ENCODE measurements around the gene CMSS1.
A peak's percentile ranks its signal among the peaks of the same experiment; 100 is the strongest.

CMSS1 gene

DNA sequence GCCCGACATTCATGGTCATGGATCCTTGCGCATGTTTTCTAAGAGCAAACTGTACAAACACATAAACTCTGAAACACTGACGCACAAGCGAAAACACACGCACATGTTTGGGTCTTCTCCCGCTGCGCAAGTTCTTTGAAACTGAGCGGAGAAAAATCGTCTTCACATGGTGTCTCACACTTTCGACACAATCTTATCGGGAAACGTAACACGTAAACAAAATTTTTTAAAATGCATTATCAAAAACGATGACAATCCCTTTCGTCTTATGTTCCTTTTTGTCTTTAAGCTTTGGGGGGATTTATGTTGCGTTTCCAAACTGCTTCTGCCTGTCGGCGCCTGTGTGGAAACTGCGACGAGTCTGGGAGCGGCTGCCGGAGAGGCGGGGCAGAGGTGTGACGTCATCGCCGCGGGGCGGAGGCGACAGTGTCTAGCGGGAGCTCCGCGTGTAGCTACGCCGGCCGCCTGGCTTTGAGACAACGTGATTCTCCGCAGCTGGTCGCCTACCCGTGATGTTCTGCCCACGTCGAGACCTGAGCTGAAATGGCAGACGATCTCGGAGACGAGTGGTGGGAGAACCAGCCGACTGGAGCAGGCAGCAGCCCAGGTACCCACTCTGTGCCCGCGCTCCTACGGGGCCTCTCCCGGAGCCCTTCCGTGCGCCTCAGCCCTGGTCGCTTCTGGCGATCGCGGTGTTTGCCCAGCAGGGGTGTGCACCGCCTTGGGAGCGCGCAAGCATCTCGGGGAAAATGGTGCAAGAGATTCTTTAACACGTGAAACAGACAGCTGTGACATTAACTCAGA, at the start of gene CMSS1:
Gene CMSS1 (plus strand): TSS at position 426 of the 804 bp plus-strand sequence.
- peak; percentile 92 for DNase-seq

DNA sequence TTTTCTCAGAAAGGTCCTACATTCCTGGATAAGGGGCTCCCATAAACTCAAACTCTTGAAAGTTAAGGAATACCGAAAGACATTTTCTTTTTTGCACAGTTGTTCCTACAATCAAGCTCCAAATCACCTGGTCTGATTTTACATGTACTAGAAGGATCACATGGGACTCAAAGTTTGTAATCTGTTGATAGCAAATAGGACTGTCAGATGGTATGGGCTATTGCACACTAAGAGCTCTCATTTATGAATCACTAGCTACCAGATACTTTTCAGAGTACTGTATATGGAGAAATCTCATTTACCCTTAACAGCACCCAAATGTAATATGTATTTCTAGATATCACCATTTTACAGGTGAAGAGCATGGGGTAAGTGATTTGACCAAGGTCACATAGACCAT, 49.5 kb upstream of the CMSS1 start:
- no peak for DNase-seq

DNA sequence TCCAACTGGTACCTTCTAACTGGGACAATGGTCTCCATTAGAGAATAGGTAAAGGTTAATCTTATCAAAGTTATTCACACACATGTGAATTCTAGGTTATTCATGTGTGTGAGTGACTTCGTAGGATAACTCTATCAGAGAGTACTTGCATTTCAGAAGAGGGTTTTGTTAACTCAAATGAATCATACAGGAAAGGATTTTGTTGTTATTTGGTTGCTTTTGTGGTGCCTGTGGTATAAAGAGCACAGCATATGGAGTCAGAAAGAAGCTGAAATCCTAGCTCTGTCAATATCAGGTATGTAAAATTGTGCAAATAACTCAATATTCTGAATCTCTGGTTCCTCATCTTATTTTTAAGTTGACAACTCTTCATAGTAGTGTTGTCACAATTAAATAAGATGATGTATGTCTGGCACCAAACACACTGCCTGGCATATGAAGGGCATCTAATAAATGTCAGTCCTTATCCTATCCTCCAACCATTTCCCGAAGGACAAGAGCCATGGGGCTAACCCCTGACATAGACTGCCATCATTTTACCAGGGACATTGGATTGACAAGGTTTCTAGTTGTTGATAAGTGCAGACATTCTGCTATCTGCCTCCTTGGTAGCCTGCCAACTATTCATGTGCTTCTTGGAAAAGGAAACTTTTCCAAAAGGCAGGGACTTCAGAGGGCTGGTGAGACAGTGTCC, 48.7 kb upstream of the CMSS1 start:
- DNase-seq: no peak

DNA sequence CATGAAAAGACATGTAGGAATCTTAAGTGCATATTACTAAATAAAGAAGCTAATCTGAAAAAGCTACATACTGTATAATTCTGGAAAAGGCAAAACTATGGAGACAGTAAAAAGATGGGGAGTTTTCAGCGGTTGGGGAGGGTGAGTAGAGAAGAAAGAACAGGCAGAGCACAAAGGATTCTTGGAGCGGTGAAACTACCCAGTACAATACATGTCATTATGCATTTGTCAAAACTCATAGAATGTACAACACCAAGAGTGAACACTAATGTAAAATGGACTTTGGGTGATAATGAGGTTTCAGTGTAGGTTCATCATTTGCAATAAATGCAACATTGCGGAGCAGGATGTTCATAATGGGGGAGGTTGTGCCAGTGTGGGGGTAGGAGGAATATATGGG, 45.5 kb upstream of the CMSS1 start:
- no peak for DNase-seq

DNA sequence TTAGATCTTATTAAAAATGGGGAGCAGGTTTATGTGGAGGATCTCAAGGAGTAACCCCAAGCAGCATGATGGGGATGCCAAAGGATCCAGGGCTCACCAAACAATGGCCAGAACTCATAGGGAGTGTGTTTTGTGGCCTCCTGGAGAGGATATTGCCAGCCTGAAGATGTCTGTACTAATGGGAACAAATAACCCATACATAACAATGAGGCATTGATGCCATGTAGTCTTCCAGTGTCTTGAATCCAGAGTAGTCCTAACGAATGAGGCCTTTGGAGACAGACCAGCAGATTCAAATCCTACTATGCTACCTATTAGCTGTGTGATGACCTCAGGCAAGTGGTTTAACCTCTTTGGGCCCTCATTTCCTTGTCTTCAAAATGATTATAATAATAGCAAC, 45.0 kb upstream of the CMSS1 start:
- no peak for DNase-seq

DNA sequence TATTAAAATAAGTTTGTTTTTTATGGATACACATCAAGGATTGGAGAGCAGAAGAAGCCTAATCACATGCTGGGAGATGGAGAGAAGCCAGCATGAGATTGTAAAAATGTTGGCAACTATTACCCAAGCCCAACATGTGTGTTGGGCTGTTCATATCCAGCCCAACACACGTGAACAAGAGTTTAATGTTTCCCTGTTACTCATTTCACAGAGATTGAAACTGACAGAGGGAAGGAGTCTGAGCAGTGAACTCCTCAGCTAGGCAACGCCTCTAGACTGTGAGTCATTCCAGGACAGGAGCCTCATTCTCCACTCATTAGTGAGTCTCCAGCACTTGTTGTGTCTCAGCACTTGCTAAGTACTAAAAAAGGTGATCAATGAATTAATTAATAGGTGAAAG, 43.2 kb upstream of the CMSS1 start:
- DNase-seq: no peak

DNA sequence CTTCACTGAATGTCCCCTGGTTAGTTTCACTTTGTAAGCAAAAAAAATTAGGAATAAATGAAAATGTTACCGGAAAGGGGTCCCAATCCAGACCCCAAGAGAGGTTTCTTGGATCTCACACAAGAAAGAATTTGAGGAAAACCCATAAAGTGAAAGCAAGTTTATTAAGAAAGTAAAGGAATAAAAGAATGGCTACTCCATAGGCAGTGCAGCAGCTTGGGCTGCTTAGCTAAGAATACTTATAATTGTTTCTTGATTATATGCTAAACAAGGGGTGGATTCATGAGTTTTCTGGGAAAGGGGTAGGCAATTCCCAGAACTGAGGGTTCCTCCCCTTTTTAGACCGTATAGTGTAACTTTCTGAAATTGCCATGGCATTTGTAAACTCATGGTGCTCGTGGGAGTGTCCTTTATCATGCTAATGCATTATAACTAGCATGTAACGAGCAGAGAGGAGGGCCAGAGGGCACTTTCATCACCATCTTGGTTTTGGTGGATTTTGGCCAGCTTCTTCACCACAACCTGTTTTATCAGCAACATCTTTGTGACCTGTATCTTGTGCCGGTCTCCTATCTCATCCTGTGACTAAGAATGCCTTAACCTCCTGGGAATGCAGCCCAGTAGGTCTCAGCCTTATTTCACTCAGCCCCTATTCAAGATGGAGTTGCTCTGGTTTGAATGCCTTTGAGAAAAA, 41.0 kb upstream of the CMSS1 start:
- no peak for DNase-seq

DNA sequence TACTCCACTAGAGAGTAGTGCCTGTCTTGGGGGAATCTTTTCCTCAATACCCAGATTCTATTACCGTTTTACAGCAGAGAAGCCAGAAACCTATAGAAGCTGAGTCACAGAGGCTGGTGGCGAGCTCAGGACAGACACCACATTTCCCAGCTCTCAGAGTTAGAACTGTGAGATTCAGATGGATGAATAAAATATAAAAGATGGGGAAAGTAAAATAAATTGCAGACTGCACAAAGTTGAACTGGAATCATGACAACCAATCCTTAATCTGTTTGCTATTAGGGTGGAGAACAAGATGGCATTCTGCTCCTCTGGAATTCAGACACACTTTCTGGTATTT, 40.5 kb upstream of the CMSS1 start:
- DNase-seq: no peak

DNA sequence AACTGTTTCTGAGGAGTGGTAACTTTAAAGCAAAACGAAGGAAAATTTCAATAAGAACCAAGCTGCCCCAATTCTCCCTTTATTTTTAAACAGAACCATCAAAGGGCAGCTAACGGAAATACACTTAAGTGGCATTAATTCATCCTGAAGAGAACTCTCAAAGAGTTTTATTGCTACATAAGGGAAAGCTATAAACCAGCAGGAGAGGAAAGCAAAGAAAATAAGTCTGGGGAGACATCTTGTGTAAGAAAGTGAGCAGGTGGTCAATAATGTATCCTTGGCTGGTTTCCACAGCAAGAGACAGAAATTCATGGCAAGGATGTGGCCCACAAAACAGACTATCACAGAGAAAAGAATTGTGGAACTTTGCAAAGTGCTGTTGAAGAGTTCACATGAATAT, 40.0 kb upstream of the CMSS1 start:
- DNase-seq: no peak

DNA sequence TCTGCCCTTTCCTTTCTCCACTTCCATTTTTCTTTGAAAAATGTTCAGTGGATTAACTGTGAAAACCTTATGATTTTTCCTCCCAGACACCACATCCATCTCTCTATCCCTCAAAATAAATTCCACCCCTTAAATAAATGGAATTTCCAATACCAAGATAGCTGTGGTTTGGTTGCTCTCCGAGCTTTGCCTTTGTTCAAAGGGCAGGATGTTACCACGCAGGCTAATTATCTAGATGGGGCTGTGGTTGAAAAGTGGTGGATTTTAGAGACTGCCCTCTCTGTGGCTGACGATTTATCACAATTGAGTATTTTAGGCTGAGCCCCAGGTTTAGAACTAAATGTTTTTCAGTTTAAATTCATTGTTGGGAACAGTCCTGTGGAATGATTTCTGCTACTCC, 36.9 kb upstream of the CMSS1 start:
- DNase-seq: no peak

DNA sequence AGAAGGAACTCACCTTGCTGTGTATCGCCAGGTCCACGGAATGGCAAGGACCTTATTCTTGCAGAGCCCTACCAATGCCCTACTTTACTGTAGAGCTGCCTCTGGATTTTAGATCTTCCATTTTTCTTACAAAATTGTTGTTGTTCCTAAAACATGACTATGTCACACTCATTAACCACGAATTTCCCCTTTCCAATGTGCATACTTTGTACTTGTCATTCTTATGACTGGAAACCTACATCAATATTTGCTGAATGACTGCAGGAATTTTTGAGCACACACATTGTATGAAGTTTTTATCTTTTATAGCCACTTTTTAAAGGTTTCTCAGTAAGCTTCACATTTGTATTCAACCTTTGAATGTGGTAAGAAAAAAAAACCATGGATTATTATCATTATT, 35.9 kb upstream of the CMSS1 start:
- no peak for DNase-seq

DNA sequence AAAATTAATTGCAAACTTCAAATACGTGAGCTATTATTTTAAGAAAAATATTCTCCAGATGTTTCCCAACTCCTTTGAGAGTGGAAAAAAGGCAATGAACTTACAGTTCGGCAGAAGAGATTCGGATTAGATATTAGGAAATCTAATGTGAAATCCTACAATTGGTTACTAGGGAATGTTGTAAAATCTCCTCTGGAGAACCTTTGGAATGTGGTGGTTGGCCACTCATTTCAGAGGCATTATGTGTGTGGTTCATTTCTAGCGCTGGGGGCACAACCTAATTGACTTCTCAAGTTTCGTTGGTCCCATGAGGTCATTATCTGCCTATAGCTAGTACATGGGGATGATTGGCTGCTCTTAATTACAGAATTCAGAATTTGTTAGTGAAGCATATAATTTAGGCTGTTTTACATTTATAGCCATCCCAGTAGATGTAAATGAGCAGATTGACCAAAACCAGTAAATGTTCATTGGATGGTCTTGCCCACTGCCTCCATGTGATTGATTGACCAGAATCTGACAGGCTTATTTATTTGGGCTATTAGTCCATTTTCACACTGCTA, 34.6 kb upstream of the CMSS1 start:
- DNase-seq: no peak

DNA sequence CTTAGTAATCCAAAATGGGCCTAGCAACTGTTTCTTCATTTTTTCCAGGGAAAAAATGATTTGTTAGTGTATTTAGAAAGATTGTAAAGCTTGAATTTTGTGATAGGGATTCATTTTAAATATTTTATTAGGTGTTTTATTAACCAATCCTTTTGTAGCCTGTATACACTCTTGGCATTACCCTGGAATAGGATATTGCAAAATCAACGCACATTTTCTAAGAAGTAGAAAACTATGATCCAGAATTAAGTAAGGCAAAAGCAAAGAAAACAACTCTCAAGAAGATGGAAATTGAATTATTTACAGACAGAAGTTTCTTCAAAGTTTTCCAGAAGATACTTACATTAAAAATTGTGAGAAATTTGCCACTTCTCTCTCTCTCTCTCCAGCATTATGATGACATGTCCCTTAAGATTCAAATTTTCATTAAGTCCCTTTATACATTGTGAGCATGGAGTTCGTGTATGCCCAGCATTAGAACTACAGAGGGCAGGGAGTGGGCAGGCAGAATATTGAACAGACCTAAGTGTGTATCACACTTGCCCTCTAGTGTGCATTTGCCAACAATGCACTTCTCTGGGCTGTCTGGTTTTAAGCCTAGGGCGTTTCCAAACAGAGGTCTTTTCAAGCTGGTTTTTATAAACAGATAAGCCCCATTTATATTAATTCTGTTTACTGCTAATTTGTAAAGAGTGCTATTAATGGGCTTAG, 28.5 kb upstream of the CMSS1 start:
- DNase-seq: no peak

DNA sequence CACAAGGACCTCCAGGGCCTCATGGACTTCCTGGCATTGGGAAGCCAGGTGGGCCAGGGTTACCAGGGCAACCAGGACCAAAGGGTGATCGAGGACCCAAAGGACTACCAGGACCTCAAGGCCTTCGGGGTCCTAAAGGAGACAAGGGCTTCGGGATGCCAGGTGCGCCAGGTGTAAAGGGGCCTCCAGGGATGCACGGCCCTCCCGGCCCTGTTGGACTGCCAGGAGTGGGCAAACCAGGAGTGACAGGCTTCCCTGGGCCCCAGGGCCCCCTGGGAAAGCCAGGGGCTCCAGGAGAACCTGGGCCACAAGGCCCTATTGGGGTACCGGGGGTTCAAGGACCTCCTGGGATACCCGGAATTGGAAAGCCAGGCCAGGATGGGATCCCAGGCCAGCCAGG, 23.2 kb upstream of the CMSS1 start:
- DNase-seq: no peak

DNA sequence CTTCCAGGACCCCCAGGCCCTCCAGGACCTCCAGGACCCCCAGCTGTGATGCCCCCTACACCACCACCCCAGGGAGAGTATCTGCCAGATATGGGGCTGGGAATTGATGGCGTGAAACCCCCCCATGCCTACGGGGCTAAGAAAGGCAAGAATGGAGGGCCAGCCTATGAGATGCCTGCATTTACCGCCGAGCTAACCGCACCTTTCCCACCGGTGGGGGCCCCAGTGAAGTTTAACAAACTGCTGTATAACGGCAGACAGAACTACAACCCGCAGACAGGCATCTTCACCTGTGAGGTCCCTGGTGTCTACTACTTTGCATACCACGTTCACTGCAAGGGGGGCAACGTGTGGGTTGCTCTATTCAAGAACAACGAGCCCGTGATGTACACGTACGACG, 22.1 kb upstream of the CMSS1 start:
- DNase-seq: no peak

DNA sequence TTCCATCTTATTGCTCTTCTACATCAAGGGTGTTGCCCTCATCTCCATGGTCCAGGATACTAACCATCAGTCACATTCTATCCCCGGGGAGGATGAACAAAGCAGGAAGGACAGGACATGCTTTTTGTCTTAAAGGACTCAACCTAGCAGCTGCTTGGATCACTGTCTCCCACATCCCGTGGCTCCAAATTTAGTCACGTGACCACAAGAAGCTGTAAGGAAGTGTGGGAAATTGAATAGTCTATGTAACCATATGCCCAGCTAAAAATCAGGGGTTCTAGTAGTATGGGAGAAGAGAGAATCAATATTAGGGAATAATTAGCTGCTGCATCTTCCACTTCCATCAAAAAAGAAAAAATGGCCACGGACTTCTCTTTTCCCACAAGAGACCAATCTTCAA, 18.2 kb upstream of the CMSS1 start:
- DNase-seq: no peak

DNA sequence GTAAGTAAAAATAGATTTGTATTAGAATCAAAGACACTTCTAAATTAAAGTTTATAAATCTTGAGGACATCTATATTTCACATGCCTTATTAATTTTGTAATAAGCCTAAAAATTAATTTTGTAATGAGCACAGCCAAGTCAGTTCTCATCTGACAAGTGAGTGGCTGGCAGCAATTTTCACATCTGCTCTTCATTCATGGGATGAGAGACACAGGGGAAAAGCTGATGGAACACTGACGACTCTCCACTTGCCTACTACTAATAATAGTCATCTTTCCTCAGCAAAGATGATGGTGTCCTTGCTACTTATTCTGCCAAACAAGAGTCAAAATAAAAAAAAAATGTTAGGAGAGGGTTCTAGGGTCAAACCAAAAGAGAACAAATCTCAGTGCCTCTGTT, 14.4 kb upstream of the CMSS1 start:
- no peak for DNase-seq

DNA sequence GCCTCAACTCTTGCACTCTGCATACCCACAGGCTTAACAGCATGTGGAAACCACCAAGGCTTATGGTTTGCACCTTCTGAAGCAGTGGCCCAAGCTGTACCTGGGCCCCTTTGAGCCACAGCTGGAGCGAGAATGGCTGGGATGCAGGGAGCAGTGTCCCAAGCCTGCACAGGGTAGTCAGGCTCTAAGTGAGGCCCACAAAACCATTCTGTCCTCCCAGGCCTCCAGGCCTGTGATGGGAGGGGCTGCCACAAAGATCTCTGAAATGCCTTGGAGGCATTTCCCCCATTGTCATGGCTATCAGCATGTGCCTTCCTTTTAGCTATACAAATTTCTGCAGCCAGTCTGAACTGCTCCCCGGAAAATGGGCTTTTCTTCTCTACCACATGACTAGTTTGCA, 12.5 kb upstream of the CMSS1 start:
- DNase-seq: no peak

DNA sequence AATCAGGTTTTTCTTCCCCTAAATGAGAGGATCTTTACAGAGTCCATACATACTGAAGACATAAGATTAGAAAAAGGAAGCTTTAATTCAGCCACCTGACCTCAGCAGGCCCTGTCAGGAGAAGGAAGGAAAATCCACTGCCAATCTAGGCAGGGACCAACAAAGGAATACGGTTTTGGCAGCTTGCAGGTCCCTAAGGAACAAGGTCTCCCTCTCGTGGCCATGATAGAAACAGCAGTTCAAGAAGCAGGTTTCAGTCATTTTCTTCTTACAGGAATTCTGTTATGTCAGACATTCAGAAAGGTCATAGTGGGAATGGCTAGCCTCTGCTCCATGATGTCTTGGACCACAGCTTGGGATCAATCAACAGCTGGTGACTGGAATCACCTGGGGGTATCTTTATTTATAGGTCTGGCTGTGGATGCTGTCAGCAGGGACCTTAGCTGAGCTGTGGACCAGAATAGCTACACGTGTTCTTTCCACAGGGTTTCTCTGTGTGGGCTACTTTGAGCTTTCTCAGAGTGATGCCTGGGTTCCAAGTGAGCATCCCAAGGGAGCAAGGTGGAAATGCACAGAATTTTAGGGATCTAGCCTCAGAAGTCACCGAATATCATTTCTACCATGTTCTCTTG, 9.4 kb upstream of the CMSS1 start:
- peak; percentile 23 for DNase-seq

DNA sequence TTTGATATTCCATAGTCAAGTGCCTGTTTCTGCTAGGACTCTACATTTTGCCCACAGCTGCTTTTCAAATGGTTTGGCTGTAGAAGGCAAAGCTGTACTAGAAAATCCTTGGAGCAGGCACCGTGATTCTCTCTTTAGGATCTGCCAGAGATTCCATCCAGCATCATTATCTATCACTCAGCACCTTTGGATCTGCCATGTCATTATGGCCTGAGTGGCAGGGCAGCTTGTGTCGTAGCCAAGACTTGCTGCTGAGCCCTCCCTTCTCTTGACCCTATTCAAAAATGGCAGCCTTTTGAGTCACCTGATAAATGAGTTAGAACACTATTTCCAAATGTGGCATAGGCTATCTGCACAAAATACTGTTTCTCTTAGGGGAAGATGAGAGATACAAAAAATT, 8.1 kb upstream of the CMSS1 start:
- DNase-seq: no peak

DNA sequence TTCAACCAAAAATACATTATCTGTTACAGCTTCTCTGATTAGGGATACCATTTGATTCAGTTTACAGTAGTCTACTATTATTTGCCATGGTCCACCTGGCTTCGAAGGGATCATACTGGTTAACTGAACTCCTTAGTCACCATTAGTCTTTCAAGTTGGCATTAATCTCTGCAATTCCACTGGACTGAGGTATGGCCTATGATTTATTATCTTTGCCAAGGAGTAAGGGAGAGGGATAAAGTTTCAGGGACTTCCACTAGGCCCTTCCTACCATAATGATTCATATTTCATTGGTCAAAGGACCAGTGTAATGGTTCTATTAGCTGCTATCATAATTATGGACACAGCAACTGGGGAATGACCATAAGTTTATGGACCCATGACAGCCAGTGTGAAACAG, 7.3 kb upstream of the CMSS1 start:
- DNase-seq: no peak

DNA sequence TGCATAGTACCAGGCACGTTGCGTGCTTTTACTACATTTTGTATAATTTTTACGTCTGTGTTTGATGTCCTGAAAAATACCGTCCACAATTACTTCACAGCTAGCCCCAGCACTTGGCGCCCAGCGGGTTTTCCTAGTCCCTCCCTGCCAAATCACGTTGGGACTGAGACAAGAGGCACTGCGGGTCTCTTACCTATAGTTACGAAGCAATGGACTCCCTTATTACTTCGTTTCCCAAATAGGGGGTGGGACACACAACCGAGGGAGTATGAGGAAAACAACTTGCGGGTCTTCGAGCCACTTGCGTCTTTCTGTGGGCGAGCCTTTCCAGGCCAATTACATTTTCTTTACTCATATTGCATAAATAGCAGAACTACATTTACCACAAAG, 620 bp upstream of the CMSS1 start:
- DNase-seq: no peak

DNA sequence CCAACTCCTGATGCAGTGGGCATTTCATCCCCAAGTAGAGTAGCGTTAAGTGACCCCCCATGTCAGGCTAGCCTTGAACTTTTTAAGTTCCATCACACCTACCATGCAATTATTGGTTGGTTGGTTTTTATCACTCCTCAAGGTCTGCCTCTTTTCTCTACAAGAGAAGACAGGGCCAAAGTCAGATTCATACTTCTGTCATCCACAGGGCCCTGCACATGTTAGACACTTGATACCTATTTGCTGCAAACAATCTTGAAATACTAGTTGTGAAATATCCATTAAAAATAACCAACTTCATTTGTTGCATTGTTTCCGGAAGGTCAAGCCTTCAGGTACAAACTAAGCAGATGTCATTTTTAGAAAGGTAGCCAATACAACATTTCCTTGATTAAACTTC, 1.2 kb downstream of the CMSS1 start:
- DNase-seq: no peak

All from CD4-positive, alpha-beta T cell treated with Interleukin-15 for 1 hour (primary cell).